HFFc6 (cell line): ENCODE results near the gene NGEF. TPM values are rescaled to one million over a fixed set of nuclear protein-coding genes. Genes with fewer than 3 reads are reported as not detected.
A peak's percentile ranks its signal among the peaks of the same experiment; 100 is the strongest.

Experiments
- DNase-seq: peaks from one replicate; pipeline ENCODE4 v3.0.0-alpha.2; 2018
- H3K27ac Mint-ChIP-seq: 2 replicates; pipeline ENCODE4 v1.8.0; 2020; ENCODE audit warnings: mild to moderate bottlenecking, mixed read lengths
- H3K27me3 Mint-ChIP-seq: 2 replicates; pipeline ENCODE4 v1.8.0; 2021; ENCODE audit warnings: mild to moderate bottlenecking, moderate library complexity, mixed read lengths; ENCODE audit not compliant: insufficient read depth
- H3K36me3 Mint-ChIP-seq: 2 replicates; pipeline ENCODE4 v1.8.0; 2021; ENCODE audit warnings: low read depth, mixed read lengths
- H3K4me1 Mint-ChIP-seq: 2 replicates; pipeline ENCODE4 v1.8.0; 2020; ENCODE audit warnings: low read depth, mixed read lengths
- H3K4me3 Mint-ChIP-seq: 2 replicates; pipeline ENCODE4 v1.8.0; 2020; ENCODE audit warnings: mild to moderate bottlenecking, moderate library complexity, mixed read lengths
- H3K9me3 Mint-ChIP-seq: 2 replicates; pipeline ENCODE4 v1.8.0; 2020; ENCODE audit warnings: mild to moderate bottlenecking, mixed read lengths
- total RNA-seq, 6 experiments: library from RNA; stranded (reverse); fragmentation: NEBNext Ultra II Directional; extraction: Animal tissue kit (Norgen Biotek cat#: 25700); gene quantifications; 2 replicates in 1 of 6; 3 replicates in 5 of 6; pipeline ENCODE4 v1.2.3, GENCODE V29; 2021
- TF ChIP-seq, protein P1 (sequence below): fragments of 200-600 bp; sonication (generic); IDR thresholded peaks from 2 replicates; pipeline ENCODE4 v1.5.0; 2021; ENCODE audit warnings: antibody characterized with exemption, mild to moderate bottlenecking

The NGEF gene
- total RNA-seq, 6 experiments from 2014 or later: 0.20 to 0.36 (median 0.28) TPM; not detected in 3

DNA sequence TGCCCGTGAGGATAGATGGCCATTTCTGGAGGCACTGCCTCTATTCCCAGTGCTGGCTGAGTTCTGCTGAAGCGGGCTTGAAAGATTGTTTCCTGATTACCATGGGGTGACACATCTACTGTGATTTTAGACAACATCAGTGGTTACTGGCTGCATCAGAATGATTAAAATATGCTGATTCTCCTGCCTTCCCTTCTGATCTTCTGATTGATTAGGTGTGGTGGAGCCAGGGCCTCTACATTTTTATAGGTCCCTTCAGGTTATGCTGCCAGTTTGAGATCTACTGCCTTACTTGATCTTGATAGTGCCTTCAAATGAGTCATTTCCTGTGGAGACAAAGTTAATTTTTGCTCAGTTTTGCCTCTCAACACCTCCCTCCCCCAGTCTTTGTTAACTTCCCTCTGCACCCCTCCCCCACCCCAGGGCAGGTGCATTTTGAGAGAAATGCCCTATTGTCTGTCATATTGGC lies 174.6 kb downstream of the NGEF start:
- TF ChIP-seq, protein P1, sequence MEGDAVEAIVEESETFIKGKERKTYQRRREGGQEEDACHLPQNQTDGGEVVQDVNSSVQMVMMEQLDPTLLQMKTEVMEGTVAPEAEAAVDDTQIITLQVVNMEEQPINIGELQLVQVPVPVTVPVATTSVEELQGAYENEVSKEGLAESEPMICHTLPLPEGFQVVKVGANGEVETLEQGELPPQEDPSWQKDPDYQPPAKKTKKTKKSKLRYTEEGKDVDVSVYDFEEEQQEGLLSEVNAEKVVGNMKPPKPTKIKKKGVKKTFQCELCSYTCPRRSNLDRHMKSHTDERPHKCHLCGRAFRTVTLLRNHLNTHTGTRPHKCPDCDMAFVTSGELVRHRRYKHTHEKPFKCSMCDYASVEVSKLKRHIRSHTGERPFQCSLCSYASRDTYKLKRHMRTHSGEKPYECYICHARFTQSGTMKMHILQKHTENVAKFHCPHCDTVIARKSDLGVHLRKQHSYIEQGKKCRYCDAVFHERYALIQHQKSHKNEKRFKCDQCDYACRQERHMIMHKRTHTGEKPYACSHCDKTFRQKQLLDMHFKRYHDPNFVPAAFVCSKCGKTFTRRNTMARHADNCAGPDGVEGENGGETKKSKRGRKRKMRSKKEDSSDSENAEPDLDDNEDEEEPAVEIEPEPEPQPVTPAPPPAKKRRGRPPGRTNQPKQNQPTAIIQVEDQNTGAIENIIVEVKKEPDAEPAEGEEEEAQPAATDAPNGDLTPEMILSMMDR: no peak
- H3K36me3 Mint-ChIP-seq: peaks cover 33% of the 10 kb centered on the region
- no peaks in the 10 kb centered on the region; the same call in 1 of the 2 replicates for H3K27me3 Mint-ChIP-seq
- H3K27ac Mint-ChIP-seq: peak overlapping the region; percentile 53
- peaks cover 25% of the 10 kb centered on the region for H3K4me1 Mint-ChIP-seq
- DNase-seq: peak; percentile 12
- H3K4me3 Mint-ChIP-seq: 0 out of 2 replicates have a peak overlapping the region, but pooled peaks have one; percentile 11
- no peaks in the 10 kb centered on the region for H3K9me3 Mint-ChIP-seq

DNA sequence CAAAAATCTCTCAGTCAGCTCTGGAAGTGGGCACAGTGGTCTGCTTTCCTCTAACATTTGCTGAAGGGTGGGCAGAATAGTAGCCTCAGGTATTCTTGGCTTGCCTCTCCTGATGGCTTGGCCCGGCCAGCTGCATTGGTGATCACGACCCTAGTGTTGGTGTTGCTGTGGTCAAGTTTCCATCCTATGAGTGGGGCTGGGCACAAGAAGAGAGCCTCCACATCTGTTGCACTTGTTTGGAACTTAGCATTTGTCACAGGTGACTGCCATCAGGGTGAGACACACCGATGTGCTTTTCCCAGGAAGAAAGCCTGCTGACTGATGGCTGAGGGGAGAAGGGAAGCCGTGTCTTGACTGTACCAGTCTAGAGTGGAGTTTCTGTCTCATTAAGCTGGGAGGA lies 176.1 kb downstream of the NGEF start:
- no peaks in the 10 kb centered on the region for H3K9me3 Mint-ChIP-seq
- H3K27ac Mint-ChIP-seq: no peak overlapping the region
- no peak overlapping the region for H3K4me3 Mint-ChIP-seq
- TF ChIP-seq, protein P1: no peak
- H3K4me1 Mint-ChIP-seq: peaks cover 25% of the 10 kb centered on the region
- DNase-seq: no peak
- H3K27me3 Mint-ChIP-seq: no peaks in the 10 kb centered on the region; the same call in 1 of the 2 replicates
- H3K36me3 Mint-ChIP-seq: peaks cover 37% of the 10 kb centered on the region

DNA sequence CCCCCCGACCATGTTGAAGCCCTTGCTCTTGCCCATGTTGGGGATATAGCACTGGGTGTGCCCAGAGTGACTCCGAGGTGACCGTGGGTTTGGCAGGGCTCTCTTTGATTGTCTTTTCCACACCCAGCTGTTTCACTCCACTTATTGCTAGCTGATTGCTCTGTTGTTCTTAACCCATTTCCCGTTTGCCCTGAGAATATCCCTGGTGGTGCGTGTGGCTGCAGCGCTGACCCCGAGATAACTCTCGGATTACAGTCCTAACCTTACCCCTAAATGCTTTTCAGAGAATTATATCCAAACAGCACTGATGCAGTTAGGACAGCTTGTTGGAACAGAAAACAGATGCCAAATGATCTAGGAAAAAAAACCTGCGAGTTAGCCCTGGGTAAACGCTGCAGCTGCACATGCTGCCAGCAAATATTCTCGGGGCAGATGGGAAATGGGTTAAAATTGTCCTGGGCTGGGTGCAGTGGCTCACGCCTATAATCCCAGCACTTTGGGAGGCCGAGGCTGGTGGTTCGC lies 177.3 kb downstream of the NGEF start:
- peaks cover 35% of the 10 kb centered on the region for H3K36me3 Mint-ChIP-seq
- peaks cover 25% of the 10 kb centered on the region for H3K4me1 Mint-ChIP-seq
- no peak overlapping the region for H3K4me3 Mint-ChIP-seq
- H3K9me3 Mint-ChIP-seq: no peaks in the 10 kb centered on the region
- no peak for DNase-seq
- TF ChIP-seq, protein P1: no peak
- H3K27ac Mint-ChIP-seq: no peak overlapping the region
- no peaks in the 10 kb centered on the region; the same call in 1 of the 2 replicates for H3K27me3 Mint-ChIP-seq

DNA sequence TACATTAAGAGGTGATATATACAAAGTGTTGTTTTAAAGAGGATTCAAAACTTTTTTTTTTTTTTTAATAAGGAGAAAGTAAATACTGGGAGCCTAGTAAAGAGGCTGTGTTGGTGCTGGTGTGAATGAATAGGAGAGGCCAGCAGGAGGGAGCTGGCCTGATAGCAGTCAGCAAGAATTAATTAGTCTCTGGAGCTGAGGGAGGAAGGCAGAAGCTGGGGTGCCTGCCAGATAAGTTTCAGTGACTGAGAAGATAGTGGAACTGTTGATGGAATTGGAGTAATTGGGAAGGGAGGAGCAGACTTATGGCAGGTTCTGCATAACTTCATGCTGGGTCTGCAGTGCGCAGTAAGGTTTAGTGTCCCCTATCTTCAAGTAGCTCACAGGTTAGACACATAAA lies 179.2 kb downstream of the NGEF start:
- Mint-ChIP-seq H3K4me3 (no peak overlapping the region), H3K27me3 (no peaks in the 10 kb centered on the region), H3K36me3 (peaks cover 22% of the 10 kb centered on the region), H3K4me1 (peaks cover 20% of the 10 kb centered on the region), H3K27ac (no peak overlapping the region), H3K9me3 (no peaks in the 10 kb centered on the region)
- TF ChIP-seq, protein P1: no peak
- DNase-seq: no peak

DNA sequence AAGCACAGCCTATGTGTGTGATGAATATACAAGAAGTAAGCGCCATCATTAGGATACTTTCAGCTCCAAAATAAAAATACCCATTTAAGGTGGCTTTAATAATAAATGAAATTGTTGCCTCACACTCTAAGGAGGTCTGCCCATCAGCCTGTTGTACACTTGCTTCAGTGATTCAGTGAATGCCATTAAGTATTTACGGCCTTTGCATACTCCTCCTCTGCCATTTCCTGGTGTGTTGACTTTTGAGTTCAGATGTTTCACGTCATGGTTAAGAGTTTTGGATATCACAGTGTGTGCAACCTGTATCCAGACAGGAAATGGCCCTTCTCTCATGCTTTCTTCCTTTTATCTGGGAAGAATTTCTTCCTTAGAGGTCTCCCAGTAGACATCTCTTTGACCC lies 181.6 kb downstream of the NGEF start:
- H3K4me1 Mint-ChIP-seq: no peaks in the 10 kb centered on the region
- TF ChIP-seq, protein P1: no peak
- H3K36me3 Mint-ChIP-seq: peaks cover 16% of the 10 kb centered on the region
- no peaks in the 10 kb centered on the region for H3K27me3 Mint-ChIP-seq
- H3K27ac Mint-ChIP-seq: no peak overlapping the region
- DNase-seq: no peak
- no peaks in the 10 kb centered on the region for H3K9me3 Mint-ChIP-seq
- no peak overlapping the region for H3K4me3 Mint-ChIP-seq

DNA sequence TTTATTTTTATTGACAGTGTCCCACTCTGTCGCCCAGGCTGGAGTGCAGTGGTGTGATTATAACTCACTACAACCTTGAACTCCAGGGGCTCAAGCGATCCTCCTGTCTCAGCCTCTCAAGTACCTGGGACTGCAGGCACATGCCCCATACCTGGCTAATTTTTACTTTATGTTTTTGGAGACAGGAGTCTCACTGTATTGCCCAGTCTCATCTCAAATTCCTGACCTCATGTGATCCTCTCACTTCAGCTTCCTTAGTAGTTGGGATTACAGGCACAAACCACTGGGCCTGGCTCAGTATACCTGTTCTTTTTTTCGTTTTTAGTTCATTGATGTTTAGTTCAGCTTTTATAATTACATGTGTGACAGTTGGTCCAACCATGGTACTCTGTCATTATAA lies 183.1 kb downstream of the NGEF start:
- Mint-ChIP-seq H3K27me3 (no peaks in the 10 kb centered on the region), H3K4me3 (no peak overlapping the region), H3K4me1 (no peaks in the 10 kb centered on the region), H3K36me3 (peaks cover 30% of the 10 kb centered on the region), H3K27ac (no peak overlapping the region), H3K9me3 (no peaks in the 10 kb centered on the region)
- DNase-seq: no peak
- TF ChIP-seq, protein P1: no peak
